Measurements from ENCODE around the gene FRRS1L. TPM values are rescaled to one million over a fixed set of nuclear protein-coding genes. Genes with fewer than 3 reads are reported as not detected.

The FRRS1L gene
- total and polyA plus RNA-seq, 4 donors = 0.08 to 0.51 TPM; not detected in 2

GRCh38 chr9:109097146-109097545 lies 69.9 kb downstream of the FRRS1L start:
- Histone ChIP-seq H3K9me3 (ENCODE audit: control insufficient read depth in 4 of 4, low read length in 3 of 4) (no peaks in the 10 kb centered on the region), H3K36me3 (ENCODE audit: control insufficient read depth in 4 of 4, insufficient read depth in 3 of 4, low read depth in 1 of 4, low read length in 3 of 4) (peaks cover 3 to 15% (median 4%) of the 10 kb centered on the region in 4 donors), H3K27ac (ENCODE audit: low read depth in 1 of 2, low read length in 2 of 2) (no peak overlapping the region), H3K4me3 (ENCODE audit: low read depth in 1 of 3, low read length in 3 of 3) (no peak overlapping the region), H3K27me3 (ENCODE audit: control insufficient read depth in 4 of 4, insufficient read depth in 4 of 4, low read length in 3 of 4) (no peaks in the 10 kb centered on the region), H3K4me1 (ENCODE audit: control insufficient read depth in 4 of 4, insufficient read depth in 4 of 4, low read length in 3 of 4) (peaks cover 4 to 20% (median 13%) of the 10 kb centered on the region in 4 donors), H3K9ac (ENCODE audit: low read depth in 1 of 2, low read length in 2 of 2) (no peak overlapping the region)
- no peak for DNase-seq (ENCODE audit: low spot score)
- TF ChIP-seq HNF4G (IDR thresholded peaks at IDR 0.05) (no peak), TAF1 (conservative IDR thresholded peaks at IDR 0.05) (no peak), RXRA (IDR thresholded peaks at IDR 0.05) (no peak), EGR1 (IDR thresholded peaks at IDR 0.05; ENCODE audit: low read depth in 2 of 2) (no peak), NR2F2 (IDR thresholded peaks at IDR 0.05) (no peak), FOXA2 (IDR thresholded peaks at IDR 0.05) (no peak)
- WGBS = 95% methylated on average over 4 of the region's 4 CpGs

DNA sequence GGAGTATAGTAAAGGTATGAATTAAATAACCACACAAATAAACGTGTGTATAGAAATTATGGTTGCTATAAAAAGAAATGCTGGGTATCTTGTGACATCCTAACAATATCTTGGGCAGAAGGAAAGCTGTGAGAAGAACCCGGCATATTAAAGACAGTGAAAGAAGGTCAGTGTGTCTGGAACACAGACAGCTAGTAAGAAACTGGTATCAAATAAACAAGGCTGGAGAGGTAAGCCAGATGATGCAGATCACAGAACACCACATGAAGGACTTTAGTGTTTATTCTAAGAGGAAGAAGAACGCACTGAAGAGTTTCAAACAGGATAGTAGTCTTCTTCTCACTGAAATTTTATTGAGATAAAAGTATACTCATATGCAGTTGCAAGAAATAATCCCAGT lies 71.7 kb downstream of the FRRS1L start:
- no peak overlapping the region for H3K9ac ChIP-seq (ENCODE audit: low read depth in 1 of 2, low read length in 2 of 2)
- peaks cover 3 to 10% (median 6%) of the 10 kb centered on the region in 4 donors for H3K4me1 ChIP-seq (ENCODE audit: control insufficient read depth in 4 of 4, insufficient read depth in 4 of 4, low read length in 3 of 4)
- no peak overlapping the region for H3K27ac ChIP-seq (ENCODE audit: low read depth in 1 of 2, low read length in 2 of 2)
- peaks cover 4 to 23% (median 13%) of the 10 kb centered on the region in 4 donors for H3K36me3 ChIP-seq (ENCODE audit: control insufficient read depth in 4 of 4, insufficient read depth in 3 of 4, low read depth in 1 of 4, low read length in 3 of 4)
- no peak overlapping the region for H3K4me3 ChIP-seq (ENCODE audit: low read depth in 1 of 3, low read length in 3 of 3)
- WGBS = 93% methylated on average over 3 of the region's 3 CpGs
- DNase-seq (ENCODE audit: low spot score) = no peak
- TF ChIP-seq, protein P1, sequence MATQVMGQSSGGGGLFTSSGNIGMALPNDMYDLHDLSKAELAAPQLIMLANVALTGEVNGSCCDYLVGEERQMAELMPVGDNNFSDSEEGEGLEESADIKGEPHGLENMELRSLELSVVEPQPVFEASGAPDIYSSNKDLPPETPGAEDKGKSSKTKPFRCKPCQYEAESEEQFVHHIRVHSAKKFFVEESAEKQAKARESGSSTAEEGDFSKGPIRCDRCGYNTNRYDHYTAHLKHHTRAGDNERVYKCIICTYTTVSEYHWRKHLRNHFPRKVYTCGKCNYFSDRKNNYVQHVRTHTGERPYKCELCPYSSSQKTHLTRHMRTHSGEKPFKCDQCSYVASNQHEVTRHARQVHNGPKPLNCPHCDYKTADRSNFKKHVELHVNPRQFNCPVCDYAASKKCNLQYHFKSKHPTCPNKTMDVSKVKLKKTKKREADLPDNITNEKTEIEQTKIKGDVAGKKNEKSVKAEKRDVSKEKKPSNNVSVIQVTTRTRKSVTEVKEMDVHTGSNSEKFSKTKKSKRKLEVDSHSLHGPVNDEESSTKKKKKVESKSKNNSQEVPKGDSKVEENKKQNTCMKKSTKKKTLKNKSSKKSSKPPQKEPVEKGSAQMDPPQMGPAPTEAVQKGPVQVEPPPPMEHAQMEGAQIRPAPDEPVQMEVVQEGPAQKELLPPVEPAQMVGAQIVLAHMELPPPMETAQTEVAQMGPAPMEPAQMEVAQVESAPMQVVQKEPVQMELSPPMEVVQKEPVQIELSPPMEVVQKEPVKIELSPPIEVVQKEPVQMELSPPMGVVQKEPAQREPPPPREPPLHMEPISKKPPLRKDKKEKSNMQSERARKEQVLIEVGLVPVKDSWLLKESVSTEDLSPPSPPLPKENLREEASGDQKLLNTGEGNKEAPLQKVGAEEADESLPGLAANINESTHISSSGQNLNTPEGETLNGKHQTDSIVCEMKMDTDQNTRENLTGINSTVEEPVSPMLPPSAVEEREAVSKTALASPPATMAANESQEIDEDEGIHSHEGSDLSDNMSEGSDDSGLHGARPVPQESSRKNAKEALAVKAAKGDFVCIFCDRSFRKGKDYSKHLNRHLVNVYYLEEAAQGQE (IDR thresholded peaks at IDR 0.05) = no peak
- TF ChIP-seq, protein P2, sequence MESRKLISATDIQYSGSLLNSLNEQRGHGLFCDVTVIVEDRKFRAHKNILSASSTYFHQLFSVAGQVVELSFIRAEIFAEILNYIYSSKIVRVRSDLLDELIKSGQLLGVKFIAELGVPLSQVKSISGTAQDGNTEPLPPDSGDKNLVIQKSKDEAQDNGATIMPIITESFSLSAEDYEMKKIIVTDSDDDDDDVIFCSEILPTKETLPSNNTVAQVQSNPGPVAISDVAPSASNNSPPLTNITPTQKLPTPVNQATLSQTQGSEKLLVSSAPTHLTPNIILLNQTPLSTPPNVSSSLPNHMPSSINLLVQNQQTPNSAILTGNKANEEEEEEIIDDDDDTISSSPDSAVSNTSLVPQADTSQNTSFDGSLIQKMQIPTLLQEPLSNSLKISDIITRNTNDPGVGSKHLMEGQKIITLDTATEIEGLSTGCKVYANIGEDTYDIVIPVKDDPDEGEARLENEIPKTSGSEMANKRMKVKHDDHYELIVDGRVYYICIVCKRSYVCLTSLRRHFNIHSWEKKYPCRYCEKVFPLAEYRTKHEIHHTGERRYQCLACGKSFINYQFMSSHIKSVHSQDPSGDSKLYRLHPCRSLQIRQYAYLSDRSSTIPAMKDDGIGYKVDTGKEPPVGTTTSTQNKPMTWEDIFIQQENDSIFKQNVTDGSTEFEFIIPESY (IDR thresholded peaks at IDR 0.05) = no peak
- TF ChIP-seq SP1 (IDR thresholded peaks at IDR 0.05) = no peak
- TF ChIP-seq EGR1 (IDR thresholded peaks at IDR 0.05; ENCODE audit: low read depth in 2 of 2) = no peak
- no peak for TF ChIP-seq TAF1 (conservative IDR thresholded peaks at IDR 0.05)
- no peak for TF ChIP-seq JUND (IDR thresholded peaks at IDR 0.05)
- TF ChIP-seq FOXA2 (IDR thresholded peaks at IDR 0.05) = no peak
- TF ChIP-seq YY1 (IDR thresholded peaks at IDR 0.05) = no peak
- no peaks in the 10 kb centered on the region for H3K9me3 ChIP-seq (ENCODE audit: control insufficient read depth in 4 of 4, low read length in 3 of 4)
- H3K27me3 ChIP-seq (ENCODE audit: control insufficient read depth in 4 of 4, insufficient read depth in 4 of 4, low read length in 3 of 4) = no peaks in the 10 kb centered on the region

GRCh38 chr9:109094268-109094667 lies 72.8 kb downstream of the FRRS1L start:
- no peak overlapping the region for H3K4me3 ChIP-seq (ENCODE audit: low read depth in 1 of 3, low read length in 3 of 3)
- peaks cover 0 to 10% (median 6%) of the 10 kb centered on the region in 4 donors for H3K4me1 ChIP-seq (ENCODE audit: control insufficient read depth in 4 of 4, insufficient read depth in 4 of 4, low read length in 3 of 4)
- no peaks in the 10 kb centered on the region for H3K27me3 ChIP-seq (ENCODE audit: control insufficient read depth in 4 of 4, insufficient read depth in 4 of 4, low read length in 3 of 4)
- 93% methylated on average over 6 of the region's 6 CpGs for WGBS
- H3K27ac ChIP-seq (ENCODE audit: low read depth in 1 of 2, low read length in 2 of 2) = no peak overlapping the region
- H3K9ac ChIP-seq (ENCODE audit: low read depth in 1 of 2, low read length in 2 of 2) = no peak overlapping the region
- no peak for DNase-seq (ENCODE audit: low spot score)
- peaks cover 4 to 23% (median 14%) of the 10 kb centered on the region in 4 donors for H3K36me3 ChIP-seq (ENCODE audit: control insufficient read depth in 4 of 4, insufficient read depth in 3 of 4, low read depth in 1 of 4, low read length in 3 of 4)
- TF ChIP-seq EGR1 (IDR thresholded peaks at IDR 0.05; ENCODE audit: low read depth in 2 of 2) (no peak), TAF1 (conservative IDR thresholded peaks at IDR 0.05) (no peak), JUND (IDR thresholded peaks at IDR 0.05) (no peak), HNF4A (conservative IDR thresholded peaks at IDR 0.05) (no peak), YY1 (IDR thresholded peaks at IDR 0.05) (no peak), GABPA (IDR thresholded peaks at IDR 0.05 in 1 of 2, conservative IDR thresholded peaks at IDR 0.05 in 1 of 2) (no peak), FOXA1 (IDR thresholded peaks at IDR 0.05) (no peak), HNF4G (IDR thresholded peaks at IDR 0.05) (no peak)
- TF ChIP-seq, protein P1 (IDR thresholded peaks at IDR 0.05) = no peak
- TF ChIP-seq, protein P3, sequence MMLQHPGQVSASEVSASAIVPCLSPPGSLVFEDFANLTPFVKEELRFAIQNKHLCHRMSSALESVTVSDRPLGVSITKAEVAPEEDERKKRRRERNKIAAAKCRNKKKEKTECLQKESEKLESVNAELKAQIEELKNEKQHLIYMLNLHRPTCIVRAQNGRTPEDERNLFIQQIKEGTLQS (IDR thresholded peaks at IDR 0.05) = no peak
- TF ChIP-seq, protein P4, sequence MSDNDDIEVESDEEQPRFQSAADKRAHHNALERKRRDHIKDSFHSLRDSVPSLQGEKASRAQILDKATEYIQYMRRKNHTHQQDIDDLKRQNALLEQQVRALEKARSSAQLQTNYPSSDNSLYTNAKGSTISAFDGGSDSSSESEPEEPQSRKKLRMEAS (IDR thresholded peaks at IDR 0.05) = no peak
- TF ChIP-seq, protein P2 (IDR thresholded peaks at IDR 0.05) = no peak
- H3K9me3 ChIP-seq (ENCODE audit: control insufficient read depth in 4 of 4, low read length in 3 of 4) = no peaks in the 10 kb centered on the region

All from liver (tissue), 9 donors.